ENCODE data around the gene THADA.
"Not testable (repeated sequence)": the region's sequence is repeated elsewhere in the genome, so short reads cannot be mapped to it uniquely, and the experiment has no call there.

THADA gene

DNA sequence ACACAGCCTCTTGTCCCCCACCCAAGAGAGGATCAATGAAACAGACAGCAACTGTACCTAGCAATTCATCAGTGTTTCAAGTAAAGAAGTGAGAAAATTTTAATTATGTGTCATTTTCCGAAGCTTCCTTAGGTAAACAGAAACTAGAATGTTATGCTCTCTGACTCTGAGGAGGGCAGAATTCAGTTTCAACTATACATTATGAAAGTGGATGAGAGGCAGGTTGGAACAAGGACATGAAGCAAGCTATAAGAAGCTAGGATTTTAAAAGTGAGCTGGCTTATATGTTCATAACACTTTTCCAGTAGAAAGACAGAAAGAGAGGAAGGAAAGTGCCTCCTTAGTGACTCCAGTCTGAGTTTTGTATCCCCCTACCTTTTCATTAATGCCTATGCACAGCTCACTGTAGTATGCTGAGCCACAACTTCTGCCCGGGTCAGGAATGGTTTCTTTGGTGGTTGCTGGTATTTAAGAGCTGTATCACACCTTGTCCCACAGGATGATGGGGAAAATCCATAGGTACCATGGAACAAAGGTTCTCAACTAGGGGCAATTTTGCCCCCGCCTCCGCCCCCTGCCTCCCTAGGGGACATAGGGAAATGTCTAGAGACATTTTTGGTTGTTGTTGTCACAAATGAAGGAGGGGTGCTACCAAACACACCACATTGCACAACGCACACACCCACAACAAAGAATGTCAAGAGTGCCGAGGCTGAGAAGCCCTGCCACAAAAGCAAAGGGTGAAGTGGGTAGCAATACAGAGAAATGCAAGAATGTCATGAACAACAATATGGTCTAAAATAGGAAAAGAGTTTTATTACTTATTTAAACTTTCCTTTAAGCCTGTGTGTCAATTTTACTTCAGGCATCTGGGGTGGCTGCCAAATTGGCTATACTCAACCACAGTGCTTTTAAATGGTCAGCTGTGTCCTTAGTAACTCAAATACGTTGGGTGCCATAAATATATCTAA lies 208.5 kb downstream of the THADA start:
- no peak for DNase-seq (ENCODE audit: low read depth in 2 of 2)

DNA sequence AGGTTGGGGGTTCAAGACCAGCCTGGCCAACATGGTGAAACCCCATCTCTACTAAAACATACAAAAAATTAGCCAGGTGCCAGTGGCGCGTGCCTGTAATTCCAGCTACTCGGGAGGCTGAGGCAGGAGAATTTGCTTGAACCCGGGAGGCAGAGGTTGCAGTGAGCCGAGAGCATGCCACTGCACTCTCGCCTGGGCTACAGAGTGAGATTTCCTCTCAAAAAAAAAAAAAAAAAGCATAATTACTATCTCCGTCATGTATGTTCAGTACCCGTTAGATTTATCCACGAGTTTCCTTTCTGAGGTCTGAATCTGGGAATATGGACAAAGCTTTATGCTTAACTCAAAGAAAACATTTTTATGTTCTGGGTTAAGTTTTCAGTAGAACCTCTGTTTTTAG lies 209.2 kb downstream of the THADA start:
- DNase-seq (ENCODE audit: low read depth in 2 of 2), result not testable (repeated sequence)

DNA sequence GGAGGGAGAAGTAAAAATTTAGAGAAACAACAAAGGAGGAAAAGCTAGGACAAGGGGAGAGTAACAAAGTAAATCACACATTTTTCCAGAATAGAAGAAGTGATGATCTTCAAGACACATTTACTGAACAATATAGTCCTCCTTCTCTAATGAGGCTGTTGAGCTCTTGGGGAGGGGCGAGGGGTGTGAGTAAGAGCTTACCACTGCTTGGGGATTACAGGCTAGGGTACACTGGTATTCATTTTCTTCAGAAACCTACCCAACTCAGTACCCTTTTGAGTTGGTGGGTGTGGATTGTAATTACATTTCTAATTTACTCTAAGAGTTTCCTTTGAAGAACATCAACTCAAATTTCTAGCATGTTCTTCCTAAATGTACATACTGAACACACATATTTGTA lies 211.7 kb downstream of the THADA start:
- no peak for DNase-seq (ENCODE audit: low read depth in 2 of 2)

DNA sequence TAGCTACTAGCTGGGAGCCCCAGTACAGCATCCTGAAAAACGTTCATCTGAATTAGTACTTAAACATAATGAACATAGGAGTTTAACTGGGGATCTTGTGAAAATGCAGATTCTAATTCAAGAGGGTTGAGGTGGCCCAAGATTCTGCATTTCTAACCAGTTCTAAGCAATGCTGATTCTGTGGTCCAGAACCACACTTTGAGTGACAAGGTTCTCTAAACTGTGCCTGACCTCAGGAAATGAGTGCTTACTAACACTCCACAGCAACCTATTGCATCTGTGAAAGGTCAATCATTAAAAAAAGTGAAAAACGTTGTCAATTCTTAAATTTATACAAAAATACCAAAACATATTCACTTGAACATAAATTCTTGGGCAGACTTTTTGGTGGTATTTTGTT lies 212.3 kb downstream of the THADA start:
- no peak for DNase-seq (ENCODE audit: low read depth in 2 of 2)

DNA sequence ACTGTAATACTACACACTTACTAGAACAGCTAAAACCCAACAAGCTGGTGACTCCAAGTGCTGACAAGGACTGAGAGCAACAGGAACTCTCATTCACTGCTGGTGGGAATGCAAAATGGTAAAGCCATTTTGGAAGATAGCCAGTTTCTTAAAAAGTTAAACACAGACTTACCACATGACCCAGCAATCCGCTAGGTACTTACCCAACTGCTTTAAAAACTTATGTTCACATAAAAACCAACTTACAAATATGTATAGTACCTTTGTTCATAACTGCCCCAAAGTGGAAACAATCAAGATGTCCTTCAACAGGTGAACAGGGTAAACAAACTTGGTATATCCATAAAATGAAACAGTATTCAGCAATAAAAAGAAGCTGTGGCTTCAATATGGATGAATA lies 216.3 kb downstream of the THADA start:
- no peak for DNase-seq (ENCODE audit: low read depth in 2 of 2)

DNA sequence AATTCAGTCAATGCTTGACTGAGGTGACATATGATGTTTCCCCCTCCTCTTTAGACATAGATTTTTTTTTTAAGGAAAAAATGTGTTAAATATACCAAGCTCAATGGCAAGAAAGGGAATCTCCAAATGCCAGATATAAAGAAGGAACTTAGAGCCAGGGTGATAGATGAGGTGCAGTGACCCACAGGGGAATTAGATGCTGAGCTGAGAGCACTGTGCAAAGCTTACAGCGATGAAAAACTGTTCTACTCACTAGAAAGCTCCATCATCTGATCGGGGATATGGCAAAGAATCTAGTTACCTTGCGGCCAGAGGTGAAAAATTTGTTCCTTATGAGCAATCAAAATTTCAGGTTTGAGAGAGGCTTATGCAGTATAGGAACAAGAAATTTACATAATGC lies 218.5 kb downstream of the THADA start:
- no peak for DNase-seq (ENCODE audit: low read depth in 2 of 2)

DNA sequence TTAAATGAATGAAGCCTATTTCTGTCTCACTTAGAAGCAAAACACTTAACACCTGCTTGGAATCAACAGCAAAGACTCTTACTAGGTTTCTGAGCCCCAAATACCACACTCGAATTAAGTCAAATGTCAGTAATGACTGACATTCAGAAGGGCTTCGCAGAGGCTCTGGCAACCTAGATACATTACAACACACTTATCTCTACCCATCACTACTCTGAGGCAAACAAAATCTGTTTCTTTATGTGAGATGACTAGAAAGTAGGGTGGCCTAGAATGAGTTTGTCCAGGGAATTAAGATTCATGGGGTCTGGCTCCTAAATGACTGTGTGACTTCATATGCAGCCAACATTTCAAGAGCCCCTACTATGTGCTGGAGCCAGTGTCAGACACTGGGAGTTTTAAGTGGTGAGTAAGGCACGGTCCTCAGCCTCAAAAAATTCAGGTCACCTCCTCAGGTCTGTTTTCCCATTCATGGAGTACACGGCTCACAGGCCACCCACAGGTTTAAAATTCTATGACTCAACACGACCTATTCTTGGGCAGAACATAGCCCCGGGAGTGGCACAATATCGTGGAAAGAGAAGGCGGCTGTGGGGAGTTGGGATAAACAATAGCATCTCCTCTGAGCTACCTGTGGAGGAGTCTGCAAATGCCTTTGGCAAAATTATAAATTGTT lies 219.2 kb downstream of the THADA start:
- no peak for DNase-seq (ENCODE audit: low read depth in 2 of 2)

DNA sequence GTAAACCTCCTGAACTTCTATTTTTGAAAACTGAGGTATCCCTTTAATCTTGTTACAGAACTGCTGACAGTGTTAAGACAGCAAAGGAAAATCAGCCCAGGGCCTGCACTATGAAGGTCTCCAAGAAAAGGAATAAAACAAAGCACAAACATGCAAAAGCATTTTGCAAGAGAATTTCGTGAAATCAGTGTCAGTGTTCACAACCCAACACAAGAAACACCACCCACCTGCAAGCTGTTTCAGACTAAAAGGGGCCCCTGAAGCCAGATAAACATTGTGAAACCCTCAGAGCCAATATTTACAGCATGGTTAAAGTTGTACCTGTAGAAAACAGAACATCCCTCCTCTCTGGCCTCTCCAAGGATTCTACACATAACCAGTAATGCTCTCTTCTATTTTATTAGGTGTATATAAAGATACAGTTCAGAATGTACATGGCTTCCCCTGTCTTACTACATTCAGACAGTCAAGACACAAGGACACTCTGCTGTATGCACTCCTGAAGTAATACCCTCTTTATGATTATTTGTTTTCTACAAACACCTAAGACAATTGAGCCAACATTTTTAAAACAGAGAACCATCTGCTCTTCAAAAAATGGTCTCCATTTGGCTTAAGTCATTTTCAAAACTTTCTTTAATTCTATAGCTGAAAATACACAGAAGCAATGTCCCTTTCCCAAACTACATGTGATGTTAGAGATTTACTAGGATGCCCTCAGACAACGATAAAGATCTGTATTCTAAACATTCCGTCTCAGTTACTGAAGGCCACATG lies 219.9 kb downstream of the THADA start:
- DNase-seq (ENCODE audit: low read depth in 2 of 2), result no peak

DNA sequence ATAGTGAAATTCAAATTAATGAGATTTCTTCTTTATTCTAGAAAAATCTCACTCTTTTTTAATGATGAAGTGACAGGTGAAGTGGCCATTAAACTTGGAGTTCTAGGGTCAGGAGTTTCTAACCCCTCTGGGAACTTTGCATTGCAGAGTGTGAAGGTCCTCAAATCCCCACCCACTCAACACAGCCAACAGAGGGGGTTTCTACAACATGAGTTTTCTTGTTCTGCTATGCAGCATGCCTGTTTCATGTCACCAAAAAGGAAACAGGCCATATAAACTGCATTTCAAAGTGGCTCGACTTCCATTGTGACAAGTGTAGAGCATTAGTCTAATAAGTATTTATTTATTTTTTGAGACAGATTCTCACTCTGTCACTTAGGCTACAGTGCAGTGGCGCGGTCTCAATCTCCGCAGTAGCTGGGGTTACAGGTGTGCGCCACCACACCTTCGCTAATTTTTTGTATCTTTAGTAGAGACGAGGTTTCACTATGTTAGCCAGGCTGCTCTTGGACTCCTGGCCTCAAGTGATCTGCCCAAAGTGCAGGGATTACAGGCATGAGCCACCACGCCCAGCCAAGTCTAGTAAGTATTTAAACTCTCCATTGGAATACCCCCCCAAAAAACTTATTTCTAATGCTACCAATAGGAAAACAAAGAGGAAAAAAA lies 223.3 kb downstream of the THADA start:
- no peak for DNase-seq (ENCODE audit: low read depth in 2 of 2)

DNA sequence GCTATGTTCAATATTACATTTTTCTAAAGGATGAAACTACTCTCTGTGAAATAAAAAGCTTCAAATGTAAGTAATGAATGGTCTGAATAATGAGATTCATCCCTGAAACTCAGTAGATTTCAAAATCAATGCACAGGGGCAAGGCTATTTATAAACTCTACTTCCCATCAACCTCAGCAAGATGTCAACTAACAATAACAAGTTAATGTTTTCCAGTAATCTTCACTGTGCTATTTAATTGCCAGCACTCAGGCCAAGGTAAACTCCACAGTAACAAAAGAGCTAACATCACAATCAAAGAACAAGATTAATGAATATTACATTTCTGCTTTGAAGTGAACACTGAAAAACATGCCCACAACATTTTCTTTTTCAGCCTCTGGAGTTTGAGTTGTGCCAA lies 225.1 kb downstream of the THADA start:
- DNase-seq (ENCODE audit: low read depth in 2 of 2), result no peak

DNA sequence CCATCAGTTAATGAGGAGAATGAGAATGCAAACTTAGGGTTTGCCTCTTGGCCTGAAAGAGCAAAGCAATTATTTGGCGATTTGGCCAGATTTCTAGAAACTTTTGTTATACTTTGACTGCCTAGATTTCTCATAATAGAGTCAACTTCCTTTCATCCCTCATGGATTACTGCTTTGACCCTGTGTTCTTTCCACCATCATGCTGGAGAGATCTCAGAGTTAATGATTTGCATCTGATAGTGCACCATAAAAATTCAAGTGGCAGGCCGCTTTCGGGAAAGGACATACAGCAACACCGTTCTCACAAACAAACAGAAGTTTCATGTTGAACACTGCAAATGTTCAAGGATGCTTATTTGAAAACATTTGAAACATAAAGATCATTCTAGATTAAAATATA lies 225.7 kb downstream of the THADA start:
- no peak for DNase-seq (ENCODE audit: low read depth in 2 of 2)

DNA sequence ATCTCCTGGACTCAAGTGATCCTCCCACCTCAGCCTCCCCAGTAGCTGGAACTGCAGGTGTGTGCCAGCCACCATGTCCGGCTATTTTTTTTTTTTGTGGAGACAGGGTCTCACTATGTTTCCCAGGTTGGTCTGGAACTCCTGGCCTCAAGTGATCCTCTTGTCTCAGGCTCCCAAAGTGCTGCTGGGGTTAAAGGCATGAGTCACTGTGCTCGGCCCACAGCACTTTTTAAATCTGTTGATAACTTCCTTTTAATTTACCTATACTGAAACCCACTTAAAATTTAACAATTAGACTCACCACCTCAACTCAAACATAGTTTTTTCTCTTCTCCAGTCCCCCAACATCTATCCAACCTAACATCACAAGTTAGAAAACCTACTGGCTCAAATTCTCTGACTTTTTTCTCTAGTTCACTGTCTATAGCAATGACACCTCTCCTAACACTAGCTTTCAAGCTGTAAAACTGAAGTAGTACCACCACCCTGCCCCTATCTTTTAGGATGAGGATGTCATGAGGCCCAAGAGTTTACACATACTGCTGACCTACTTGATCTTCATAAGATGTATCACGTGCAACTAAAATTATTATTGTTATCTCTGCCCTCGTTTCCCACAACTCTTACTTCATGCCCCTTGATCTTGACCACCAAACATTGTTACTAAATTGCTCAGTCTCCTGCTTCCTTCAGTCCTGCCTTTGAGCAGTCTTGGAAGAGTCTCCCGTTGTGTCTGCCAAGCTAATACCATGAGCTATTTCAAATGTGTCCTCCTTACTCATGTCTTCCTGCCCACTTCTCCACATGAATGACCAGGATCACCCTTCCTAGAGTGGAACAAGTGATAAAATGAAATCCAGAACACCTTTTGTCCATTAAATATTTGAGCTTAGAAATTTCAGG lies 227.1 kb downstream of the THADA start:
- no peak for DNase-seq (ENCODE audit: low read depth in 2 of 2)

DNA sequence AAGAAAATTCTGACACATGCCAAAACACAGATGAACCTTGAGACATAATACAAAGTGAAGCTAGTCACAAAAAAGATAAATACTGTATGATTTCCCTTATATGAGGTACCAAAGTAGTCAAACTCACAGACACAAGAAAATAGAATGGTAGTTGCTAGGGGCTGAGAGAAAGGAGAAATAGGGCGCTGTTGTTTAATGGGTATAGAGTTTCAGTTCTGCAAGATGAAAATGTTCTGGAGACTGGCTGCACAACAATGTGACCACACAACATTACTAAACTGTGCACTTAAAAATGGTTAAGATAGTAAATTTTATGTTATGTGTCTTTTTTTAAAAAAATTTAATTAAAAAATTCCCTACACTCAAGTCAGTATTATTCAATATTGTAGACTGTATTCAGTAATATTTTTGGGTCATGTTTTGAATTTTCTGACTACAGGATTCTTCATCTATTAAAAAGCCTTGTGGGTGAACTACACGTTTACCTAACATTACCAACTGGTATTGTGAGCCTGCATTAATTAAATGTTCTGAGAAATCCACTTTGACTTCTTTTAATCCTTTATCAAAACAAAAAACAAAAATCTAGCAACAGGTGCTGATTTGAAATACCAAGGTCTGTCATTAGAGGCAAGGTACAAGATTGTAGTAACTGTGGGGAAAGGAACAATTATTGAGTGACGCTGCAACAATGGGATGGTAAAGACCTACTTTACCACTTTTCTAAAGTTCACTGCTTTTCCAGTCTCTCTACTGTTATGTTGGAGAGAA lies 228.6 kb downstream of the THADA start:
- DNase-seq (ENCODE audit: low read depth in 2 of 2), result no peak

DNA sequence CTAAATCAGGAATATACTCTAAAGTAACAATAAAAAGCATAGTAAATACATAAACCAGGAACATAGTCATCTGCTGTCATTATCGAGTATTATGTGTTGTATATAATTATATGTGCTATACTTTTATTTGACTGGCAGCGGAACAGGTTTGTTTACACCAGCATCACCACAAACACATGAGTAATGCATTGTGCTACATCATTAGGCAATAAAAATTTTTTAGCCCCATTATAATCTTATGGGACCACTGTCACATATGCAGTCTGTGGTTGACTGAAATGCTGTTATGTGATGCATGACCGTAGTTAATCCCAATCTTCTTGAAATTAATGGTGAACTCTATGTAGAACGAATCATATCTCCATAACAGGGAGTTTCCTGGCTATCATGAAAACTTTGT lies 232.7 kb downstream of the THADA start:
- no peak for DNase-seq (ENCODE audit: low read depth in 2 of 2)

DNA sequence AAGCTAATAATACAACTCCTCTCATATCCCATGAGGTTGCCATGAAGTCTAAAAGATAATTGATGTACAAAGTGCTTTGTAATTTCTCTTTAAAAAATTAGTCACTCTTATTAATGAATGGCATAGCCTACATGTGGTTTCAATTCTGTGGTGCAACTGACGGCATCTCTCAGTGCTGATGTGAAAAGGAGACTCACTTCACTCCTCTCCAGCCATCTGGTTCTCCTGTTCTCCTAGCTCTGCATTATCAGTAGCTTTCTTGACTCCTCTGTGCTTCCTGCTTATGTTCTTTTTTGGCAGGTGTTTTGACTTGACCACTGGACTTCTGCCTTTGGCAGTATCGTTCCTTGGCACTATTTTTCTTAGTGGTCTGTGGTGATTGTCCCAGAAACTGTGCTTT lies 234.6 kb downstream of the THADA start:
- DNase-seq (ENCODE audit: low read depth in 2 of 2), result peak in 1 of 2 experiments; percentile 39

DNA sequence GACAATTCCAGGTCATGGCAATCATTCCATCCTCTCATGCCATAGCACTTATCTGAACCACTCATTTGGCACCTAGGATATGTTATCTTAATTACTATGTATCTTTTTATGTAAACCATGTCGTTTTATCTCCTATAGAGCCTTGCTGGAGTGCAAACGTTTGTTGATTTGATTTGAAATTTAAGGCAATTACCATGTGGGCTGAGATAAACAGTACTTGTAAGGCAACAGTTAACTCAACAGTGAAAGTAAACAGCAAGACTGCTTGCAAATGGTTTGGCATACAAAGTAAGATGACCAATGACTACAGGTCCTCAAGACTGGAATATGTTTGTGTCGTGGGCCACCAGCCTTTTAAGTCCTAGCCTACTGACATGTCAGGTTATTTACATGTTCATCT lies 235.7 kb downstream of the THADA start:
- no peak for DNase-seq (ENCODE audit: low read depth in 2 of 2)

DNA sequence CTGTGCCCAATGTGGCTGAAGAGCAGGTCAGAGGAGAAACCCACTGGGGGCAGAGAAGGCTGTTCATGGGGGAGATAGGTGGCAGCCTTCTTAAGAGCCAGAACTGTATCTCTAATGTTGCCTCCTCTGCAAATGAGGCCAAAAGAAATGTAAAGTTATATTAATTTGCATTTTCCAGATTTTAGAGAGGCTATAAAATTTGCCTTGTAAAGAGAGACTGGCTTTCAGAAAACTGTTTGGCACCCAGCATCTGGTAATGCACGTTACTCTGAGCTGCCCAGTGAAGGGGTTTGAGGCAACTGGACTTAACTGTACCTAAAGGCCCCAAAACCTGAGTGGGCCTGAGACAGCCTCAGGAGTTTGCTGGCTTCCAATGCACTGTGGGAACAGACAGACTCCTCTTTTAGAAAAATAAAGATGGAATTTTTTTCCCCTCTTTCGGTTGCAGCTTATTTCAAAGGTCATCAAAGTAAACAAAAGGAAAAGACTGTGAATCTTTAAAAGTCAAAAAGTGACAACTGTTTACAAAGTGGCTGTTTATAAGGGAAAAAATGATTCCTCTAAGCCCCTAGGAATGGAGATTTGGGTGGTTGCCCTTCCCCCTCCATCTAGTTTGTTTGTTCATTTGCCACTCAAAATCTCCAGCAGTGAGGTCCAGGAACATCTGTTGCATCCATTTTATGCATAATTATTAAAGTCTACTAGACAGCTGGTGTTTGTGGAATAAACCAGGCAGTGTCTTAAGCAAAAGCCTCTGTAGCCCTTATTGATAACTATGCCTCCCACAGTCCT lies 237.2 kb downstream of the THADA start:
- DNase-seq (ENCODE audit: low read depth in 2 of 2), result no peak

DNA sequence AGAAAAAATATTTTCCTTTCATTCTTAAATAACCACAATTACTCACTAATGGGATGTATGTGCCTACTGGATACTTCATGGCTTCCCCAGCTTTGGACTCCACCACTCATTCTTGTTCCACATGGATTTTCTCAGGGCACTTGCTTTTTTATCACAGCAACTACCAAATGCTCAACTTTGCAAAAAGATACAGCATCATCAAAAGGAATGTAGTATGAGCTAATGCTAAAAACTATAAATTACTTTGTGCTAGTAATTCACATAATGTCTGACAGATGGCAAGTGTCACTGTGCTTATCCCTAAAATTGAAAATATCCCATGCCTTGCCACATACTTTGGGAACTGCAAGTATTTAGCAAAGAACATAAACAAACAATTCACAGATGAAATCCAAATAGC lies 239.1 kb downstream of the THADA start:
- no peak for DNase-seq (ENCODE audit: low read depth in 2 of 2)

DNA sequence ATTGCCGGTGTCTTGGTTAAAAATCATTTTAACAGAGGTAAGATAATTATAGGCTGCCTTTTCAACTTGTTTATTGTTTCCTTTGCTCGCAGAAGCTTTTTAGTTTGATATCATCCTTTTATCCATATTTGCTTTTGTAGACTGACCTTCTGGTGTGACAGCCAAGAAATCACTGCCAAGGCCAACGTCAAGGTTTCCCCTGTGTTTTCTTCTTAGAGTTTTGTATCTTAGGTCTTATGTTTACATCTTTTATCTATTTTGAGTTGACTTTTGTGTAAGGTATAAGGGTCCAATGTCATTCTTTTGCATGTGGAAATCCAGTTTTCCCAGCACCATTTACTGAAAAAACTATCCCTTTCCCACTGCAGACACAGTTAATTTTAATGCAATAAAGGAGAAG lies 240.4 kb downstream of the THADA start:
- DNase-seq (ENCODE audit: low read depth in 2 of 2), result no peak

Measured in fibroblast of skin of left biceps (primary cell).